Endometrial microvascular endothelial cells (primary cell): Measurements from ENCODE around the gene UAP1. TPM values are rescaled to one million over a fixed set of nuclear protein-coding genes. Genes with fewer than 3 reads are reported as not detected.

Experiments
- in situ Hi-C: cut with HindIII; loops from 2 replicates; pipeline ENCODE4 v1.10.0; 2017; ENCODE audit warnings: low sequenced_read_pairs, low pct_unique_long_range_greater_than_20kb; ENCODE audit errors: inconsistent ontology term
- total RNA-seq: library from RNA; depleted of rRNA; stranded (reverse); fragments of >200 nt; gene quantifications from one replicate; pipeline ENCODE4 v1.2.3, GENCODE V29; 2015; ENCODE audit errors: inconsistent ontology term

The UAP1 gene
- 183 TPM for total RNA-seq

DNA sequence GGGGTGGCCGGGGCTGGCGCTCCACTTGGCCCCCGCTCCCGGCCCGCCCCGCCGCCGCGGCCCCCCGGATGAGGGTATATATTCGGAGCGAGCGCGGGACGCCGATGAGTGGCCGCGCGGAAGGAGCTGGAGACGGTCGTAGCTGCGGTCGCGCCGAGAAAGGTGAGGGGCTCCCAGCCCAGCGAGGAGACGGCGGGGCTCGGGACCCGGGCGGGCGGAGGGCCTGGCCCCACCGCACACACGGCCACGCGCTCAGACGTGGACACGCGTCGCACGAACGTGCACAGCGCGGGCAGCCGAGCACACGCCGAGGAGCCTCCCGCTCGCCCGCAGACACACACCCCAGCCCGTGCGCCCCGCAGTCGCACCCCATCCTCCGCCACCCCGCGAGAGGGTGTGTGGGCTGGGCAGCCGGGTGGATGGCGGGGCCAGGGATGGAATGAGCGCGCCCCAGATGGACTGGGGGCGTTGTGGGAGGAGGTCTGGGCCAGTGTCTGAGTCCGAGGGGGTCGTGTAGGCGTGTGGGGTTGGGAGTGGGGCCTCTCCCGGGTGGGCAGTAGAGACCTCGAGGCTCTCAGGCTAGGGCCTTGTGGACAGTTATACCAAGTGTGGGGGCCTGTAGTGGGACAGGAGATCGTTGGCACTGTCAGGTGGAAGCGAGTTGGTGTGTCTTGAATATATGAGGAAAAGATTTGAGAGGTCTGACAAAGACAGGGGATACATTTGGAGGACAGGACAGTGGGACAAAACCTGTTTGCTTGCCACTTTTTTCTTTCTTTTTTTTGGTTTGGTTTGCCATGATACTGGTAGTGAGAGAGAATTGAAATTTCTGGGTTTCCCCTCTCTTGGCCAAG, at the start of gene UAP1:
TSS of gene UAP1 (plus strand) at position 107 of the 854 bp plus-strand sequence. CDS start 4,347 bp downstream, outside the sequence.
- in situ Hi-C loops = no loop called here

DNA sequence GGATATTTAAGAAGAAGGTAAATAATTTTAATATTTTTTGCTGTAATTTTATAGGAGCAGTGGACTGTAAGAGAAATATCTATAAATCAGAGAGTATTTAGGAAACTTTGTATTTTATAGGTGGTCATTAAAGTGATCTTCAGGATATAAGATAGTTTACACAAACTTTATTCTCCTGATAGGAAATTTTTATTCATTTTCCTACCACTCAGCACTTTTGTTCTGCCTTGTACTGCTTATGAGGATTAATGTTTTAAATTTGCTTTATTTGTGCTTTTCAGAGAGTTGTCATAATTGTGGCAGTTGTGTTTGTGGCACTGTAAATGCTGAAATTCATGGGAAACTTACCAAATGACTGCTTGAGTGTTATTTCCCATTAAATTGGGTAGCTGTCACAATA, 34.2 kb upstream of the UAP1 start:
- in situ Hi-C loops = no loop called here

DNA sequence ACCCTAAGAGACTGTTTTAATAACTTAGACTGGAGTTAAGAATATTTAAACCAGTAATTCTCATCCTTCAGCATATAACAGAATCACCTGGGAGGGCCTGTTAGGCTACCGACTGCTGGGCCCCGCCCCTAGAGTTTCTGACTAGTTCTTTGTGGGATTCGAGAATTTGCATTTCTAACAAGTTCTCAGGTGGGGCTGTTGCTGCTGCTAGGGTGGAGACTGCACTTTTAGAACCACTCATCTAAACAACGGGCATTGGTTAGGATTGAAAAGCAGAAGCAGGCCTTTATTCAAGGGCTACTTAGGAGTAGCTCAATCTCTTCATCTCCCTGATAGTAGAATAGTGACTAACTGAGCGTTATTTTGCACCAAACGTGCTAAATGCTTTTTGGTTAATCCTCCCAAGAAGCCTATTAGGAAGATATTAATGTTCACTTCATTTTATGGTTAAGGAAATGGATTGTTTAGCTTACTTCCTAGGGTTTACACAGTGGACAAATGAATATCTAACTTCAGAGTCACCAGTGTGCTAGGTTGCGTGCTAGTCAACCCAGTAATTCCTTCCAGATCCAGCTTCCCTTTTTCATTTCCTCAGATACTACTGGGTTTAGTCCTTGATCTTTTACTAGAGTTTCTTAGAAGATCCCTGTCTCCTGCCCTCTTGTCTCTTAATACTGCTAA, 31.1 kb upstream of the UAP1 start:
- in situ Hi-C loops = no loop called here

DNA sequence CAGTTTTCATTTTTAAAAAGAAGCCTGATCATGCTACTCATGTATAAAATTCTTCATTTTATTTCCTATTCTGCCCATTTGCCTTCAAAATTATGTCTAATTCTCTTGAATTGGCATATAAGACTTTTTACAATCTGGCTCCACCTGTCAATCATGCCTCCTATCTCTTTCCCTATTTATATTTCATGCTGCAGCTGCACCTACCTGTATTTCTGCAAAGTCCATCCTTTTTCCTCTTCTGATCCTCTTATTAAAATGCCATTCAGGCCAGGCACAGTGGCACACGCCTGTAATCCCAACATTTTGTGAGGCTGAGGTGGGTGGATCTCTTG, 30.6 kb upstream of the UAP1 start:
- in situ Hi-C loops = no loop called here

DNA sequence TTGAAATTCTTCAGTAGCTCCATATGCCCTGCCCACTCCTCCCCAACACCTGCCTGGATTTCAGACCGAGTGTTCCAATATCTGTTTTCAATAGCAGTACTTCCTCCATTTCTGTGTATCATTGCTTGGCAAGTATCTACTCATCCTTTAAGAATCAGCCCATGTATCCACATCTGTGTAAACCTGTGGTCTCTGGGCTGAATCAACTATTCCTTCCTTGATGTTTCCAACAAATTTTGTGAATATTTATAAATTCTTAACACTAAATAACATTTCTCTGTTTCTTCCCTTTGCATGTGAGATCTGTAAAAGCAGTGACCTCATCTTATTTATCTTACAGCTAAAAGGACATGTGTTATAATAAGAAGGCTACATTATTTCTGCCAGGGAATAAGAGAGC, 26.0 kb upstream of the UAP1 start:
- in situ Hi-C loops = no loop called here

DNA sequence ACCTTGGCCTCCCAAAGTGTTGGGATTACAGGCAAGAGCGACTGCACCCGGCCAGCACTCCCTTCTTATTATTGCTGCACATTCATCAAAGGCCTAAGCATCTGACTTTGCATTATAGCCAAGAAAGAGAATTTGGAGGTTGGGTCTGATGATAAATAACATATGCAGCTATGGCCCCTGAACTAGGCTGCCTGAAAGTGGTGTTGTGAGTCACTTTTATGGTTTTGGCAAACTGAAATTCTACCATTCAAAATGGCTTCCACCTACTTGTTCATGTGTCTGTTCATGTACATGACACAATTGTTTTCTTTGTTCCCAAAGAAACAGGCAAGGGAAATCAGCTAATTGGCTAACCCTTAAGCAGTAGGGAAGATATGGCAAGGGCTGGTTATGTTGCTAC, 25.0 kb upstream of the UAP1 start:
- in situ Hi-C loops = no loop called here

DNA sequence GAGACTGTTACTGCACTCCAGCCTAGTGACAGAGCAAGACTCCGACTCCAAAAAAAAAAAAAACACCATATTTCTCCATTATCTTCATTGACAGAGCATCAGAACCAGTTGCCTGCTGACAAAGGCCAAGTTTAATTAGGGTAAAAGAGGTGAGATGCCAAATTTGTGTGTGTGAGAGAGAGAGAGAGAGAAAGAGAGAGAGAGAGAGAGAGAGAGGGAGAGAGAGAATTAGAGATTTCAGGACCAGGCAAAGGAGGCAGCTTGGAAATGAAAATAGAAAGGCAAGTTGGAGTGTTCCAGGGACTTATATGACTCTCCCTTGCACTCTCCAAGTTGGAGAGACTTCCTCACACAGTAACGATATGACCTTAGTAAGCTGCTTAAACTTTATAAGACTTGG, 24.3 kb upstream of the UAP1 start:
- in situ Hi-C loops = no loop called here

DNA sequence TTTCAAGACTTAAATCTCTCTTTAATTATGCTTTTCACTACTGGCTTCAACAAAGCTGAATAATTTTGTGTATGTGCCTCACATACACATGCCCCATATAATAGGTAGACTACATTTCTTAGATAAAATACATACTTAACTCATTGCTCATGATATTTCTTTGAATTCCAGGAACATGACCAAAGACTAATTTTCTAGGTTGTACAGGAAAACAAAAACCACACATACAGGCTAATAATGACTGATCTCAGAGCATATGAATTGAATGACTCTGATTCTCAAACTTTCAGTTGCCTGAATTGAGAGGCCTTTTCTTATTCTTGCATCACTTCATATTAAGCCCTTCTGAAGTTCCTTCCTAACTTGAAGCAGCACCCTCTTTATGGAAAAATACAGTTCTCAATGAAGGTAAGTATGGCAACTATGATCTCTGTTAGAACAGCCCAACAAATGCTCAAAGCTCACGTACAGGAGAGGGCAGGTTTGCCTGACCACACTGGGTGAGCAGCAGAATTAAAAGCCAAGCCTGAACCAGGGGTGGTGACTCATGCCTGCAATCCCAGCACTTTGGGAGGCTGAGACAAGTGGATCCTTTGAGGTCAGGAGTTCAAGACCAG, 22.6 kb upstream of the UAP1 start:
- in situ Hi-C loops = no loop called here

DNA sequence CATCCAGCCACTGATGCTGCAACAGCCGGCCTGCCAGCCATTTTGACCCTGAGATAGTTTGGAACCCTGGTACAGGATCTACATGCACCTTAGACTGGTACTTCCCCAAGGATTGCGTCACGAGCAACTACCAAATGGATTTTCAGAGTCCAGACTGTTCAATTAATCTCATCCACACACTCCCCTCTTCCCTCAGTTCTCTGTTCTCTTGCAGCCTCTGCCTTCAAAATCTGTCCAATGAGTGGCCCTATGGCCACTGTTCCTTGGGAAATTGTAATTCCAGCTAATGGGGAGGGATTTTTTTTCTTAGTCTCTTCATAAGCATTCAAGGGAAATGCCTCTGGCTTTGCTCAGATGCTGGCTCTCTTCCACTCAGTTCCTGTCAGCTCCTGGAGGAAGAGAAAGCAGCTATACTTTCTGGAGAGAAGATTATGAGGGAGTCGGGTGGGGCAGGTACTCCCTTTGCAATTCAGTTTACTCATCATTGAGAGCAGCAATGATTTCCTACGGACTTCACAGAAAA, 19.8 kb upstream of the UAP1 start:
- in situ Hi-C loops = no loop called here

DNA sequence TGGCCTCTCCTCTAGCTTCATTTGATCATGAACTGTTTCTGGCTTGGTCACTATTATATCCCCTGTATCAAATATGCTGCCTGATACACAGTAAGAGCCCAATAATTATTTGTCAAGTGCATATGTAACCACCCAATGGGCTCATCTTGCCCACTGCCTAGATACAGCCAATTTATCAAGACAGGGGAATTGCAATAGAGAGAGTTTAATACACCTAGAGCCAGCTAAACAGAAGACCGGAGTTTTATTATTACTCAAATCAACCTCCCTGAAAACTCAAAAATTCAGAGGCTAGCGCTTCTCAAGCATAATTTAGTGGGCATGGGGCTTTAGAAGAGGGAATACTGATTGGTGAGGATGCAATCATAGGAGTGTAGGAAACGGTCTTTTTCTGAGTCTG, 18.3 kb upstream of the UAP1 start:
- in situ Hi-C loops = no loop called here

DNA sequence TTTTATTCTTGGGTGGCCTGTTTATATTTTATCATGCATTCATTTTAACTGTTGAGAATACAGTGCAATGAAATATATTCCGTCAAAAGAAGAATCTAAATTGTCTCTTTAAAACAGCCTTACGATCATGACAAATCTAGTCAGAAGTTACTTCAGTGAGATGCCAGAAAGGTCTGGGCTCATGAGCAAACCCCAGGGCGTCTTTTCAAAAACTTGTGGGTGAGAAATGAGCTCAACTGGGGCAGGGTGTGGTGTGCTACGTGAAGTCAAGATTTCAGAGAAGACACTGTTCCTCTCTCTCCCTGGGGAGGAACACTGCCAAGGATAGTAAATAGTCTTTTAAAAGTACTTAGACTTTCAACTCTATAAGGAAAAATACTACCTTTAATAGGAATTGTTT, 13.4 kb upstream of the UAP1 start:
- in situ Hi-C loops = no loop called here

DNA sequence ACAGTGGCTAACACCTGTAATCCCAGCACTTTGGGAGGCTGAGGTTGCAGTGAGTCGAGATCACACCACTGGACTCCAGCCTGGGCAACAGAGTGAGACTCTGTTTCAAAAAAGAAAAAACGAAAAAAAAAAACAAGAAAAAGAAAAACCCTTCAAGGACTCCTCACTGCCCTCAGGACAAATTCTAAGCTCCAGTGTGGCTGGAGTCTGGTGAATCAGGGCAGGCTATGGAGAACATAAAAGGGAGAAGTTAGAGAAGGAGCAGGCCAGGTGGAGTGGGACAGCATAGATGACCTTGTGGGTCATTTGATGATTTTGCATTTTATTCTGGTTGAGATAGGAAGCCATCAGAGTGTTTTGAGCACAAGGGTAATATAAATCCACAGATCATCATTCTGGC, 12.5 kb upstream of the UAP1 start:
- in situ Hi-C loops = no loop called here

DNA sequence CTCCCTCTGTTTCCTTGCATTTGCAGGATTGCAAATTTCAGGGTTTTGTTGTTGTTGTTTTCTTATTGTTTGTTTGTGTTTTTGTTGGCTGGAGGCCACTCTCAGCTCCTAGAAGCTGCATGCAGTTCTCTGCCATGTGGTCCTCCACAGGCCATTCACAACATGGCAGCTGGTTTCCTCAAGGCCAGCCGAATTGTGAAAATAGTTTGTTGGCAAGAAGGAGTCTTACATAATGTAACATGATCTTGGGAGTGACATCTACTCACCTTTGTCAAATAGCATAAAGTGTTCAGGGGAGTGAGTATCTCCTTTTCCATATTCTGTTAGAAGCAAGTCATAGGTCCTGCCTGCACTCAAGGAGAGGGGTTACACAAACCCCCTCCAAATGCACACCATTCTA, 10.6 kb upstream of the UAP1 start:
- in situ Hi-C loops = no loop called here

DNA sequence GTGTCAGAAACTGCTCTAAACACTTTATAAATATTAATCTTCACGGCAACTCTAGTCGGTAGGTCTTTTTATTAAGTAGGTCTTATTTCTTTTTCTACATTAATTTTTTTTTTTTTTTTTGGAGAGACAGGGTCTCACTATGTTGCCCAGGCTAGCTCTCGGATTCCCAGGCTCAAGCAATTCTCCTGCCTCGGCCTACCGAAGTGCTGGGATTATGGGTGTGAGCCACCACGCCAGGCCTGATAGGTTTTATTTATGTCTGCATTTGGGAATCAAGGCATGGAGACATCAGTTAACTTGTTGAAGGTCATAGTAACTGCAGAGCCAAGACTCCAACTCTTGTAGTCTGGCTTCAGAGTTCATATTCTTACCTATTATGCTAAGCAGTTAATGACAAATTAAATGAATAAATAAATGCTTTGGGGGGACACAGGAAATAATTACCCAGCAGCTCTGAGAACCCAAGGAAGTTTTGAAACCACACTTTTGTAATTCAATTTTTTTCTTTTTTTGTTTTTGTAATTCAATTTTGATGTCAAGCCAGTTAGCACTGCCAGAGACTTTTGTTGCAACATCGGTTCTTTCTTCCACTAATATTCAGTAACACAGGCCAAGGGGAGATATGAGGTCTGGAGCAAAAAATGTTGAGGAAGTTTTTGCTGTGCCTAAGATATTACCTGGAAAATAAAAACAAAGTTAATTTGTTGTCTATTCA, 9.4 kb upstream of the UAP1 start:
- in situ Hi-C loops = no loop called here

DNA sequence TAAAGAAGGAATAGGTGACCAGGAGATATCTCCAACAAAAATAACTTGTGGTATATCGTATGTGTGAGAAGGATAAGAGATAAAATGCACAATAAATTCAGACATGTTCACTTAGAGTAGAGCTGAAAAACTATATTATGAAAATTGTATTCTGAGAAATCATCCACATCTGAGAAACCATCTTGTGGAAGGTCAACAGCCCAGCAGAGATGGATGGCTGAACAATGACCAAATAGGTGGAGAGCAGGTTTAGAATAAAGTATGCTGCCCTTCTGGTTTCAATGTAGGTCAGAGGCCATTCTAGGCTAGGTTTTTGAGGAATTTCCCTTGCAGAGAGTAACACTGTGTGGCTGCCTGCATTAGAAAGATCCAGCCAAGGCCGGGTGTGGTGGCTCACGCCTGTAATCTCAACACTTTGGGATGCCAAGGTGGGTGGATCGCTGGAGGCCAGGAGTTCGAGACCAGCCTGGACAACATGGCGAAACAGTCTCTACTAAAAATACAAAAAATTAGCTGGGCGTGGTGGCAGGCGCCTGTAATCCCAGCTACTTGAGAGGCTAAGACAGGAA, 8.8 kb upstream of the UAP1 start:
- in situ Hi-C loops = no loop called here

DNA sequence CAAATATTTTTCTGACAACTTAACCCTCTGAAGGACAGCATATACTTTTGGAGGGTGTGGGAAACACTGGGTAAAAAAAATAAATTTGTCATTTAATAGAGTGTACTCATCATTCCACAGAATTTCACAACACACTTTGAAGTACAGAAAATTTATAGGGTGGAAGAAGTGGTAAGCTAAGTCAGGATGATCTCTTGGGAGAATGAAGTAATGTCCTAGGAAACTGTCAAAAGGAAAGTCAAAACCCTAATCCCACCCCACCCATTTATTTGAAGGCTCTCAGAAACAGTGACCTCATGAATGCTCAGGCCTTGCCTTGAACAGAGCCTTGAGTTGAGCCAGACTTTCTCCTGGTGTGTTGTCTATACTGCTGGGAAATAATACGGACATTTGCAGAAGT, 7.3 kb upstream of the UAP1 start:
- in situ Hi-C loops = no loop called here

DNA sequence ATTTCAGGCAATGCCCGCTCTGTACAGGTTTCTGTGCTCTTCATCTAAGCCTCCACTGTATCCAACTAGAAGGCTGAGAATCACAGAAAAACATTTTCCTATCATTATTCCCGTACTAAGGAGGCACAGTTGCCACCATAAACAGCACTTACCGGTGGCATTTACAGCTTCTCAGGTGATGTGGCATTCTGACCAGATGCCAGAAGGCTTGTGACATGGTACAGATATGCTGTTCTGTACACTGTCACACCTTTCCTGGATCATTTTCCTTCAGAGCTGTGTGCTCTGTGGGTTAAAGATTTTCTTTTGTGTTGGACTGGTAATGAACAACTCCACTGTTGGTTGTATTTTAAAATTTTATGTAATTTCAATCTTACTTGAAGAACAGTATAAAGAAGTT, 4.0 kb upstream of the UAP1 start:
- in situ Hi-C loops = no loop called here

DNA sequence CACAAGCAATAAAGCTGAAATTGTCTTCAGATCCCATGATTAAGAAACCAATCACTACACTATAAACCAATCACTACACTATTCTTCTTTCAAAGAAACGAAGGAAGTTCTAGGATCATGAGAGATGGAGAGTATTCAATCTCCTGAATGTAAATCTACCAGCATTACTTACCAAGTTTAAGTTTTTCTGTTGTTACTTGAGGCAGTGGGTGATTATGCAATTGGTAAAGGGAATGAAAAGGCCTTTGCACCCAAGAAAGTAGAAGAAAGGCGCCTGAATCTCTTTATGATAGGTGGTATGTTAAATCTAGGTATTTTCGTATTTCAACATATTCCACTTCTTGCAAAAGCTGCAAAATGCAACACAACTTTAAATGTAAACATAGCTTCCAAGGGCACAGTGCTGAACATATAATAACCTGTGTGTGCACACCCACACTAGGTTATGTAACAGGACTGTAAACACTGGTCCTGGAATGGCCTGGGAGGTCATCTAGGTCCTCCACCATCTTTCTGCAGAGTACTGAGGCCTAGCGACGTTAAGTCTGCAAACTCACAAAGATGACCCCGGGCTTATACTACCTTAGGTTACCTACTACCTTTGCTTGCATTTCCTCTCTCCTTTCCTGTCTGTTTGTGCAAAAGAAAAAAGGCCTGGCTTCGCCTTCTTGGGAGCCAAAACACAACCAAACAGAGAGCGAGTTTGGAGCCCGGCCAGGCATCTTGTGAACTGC, 1.1 kb upstream of the UAP1 start:
- in situ Hi-C loops = no loop called here
